Small intestine (tissue), 7 donors: Measurements from ENCODE around the gene GEN1. TPM values are rescaled to one million over a fixed set of nuclear protein-coding genes. Genes with fewer than 3 reads are reported as not detected.

ENCODE experiments used
- DNase-seq, 2 donors: peaks; one replicate each; pipeline versions ENCODE4 v3.0.0 to v3.0.0-alpha.2; 2013
- FAIRE-seq: peaks from 2 replicates; lab custom pipeline; 2012; peaks lifted over from hg19 to GRCh38; lab: Jason Lieb, UNC
- H3K27ac ChIP-seq, 3 donors: one replicate each; pipeline ENCODE4 v1.5.1; 2013; ENCODE audit warnings: low read length in 2 of 3, mild to moderate bottlenecking in 2 of 3, control low read depth in 1 of 3, inconsistent platforms in 1 of 3, low read depth in 1 of 3, moderate library complexity in 1 of 3
- H3K27me3 ChIP-seq, 3 donors: one replicate each; pipeline ENCODE4 v1.6.1; 2013; ENCODE audit warnings: low read length in 3 of 3, inconsistent platforms in 1 of 3; ENCODE audit not compliant: control insufficient read depth in 3 of 3, insufficient read depth in 3 of 3
- H3K36me3 ChIP-seq, 3 donors: one replicate each; pipeline ENCODE4 v1.6.1; 2013; ENCODE audit warnings: low read length in 3 of 3, inconsistent platforms in 1 of 3, low read depth in 1 of 3, mild to moderate bottlenecking in 1 of 3, moderate library complexity in 1 of 3; ENCODE audit not compliant: control insufficient read depth in 3 of 3, insufficient read depth in 2 of 3
- H3K4me1 ChIP-seq, 3 donors: one replicate each; pipeline ENCODE4 v1.6.1; 2013; ENCODE audit warnings: low read length in 2 of 3, inconsistent platforms in 1 of 3, low read depth in 1 of 3, mild to moderate bottlenecking in 1 of 3, moderate library complexity in 1 of 3; ENCODE audit not compliant: control insufficient read depth in 3 of 3, insufficient read depth in 2 of 3
- H3K4me3 ChIP-seq, 3 donors: one replicate each; pipeline ENCODE4 v1.5.1; 2013; ENCODE audit warnings: low read length in 3 of 3, control low read depth in 1 of 3, inconsistent platforms in 1 of 3, low read depth in 1 of 3, mild to moderate bottlenecking in 1 of 3, moderate library complexity in 1 of 3
- H3K9me3 ChIP-seq, 2 donors: one replicate each; pipeline ENCODE4 v1.6.1; 2013; ENCODE audit warnings: low read depth in 1 of 2, low read length in 1 of 2; ENCODE audit not compliant: control insufficient read depth in 2 of 2, insufficient read depth in 1 of 2
- WGBS, 3 donors: extraction: QIAGEN DNeasy Blood & Tissue Kit; methylation state at CpG; one replicate each; pipeline ENCODE4 v1.1.7; 2013; 5-methylcytosine and 5-hydroxymethylcytosine counted together
- polyA plus RNA-seq, 4 donors: library from polyadenylated mRNA; stranded (reverse) in 3 of 4; unstranded in 1 of 4; fragments of 200-250 nt in 3 of 4; fragments of 120-200 nt in 1 of 4; gene quantifications; one replicate each; pipeline versions ENCODE4 v1.2.1 to v1.2.3, GENCODE V29; 2013
- donor health status: healthy with polysubstance abuse.
- donor health status: control.
- donor health status: control.
- donor health status: Bipolar disorder and iron deficiency.
- donor health status: healthy.

GEN1 gene
- polyA plus RNA-seq, 4 donors: 1.1 to 9.5 (median 3.4) TPM

- Histone ChIP-seq H3K27ac (peak overlapping the region in 1 of 3 donors; percentile 63), H3K27me3 (no peaks in the 10 kb centered on the region), H3K4me3 (no peak overlapping the region), H3K4me1 (peaks cover 0 to 10% (median 0%) of the 10 kb centered on the region in 3 donors), H3K9me3 (no peaks in the 10 kb centered on the region), H3K36me3 (peaks cover 0 to 4% (median 0%) of the 10 kb centered on the region in 3 donors)
- FAIRE-seq (no peak), DNase-seq (peak; percentile 37 to 45)
- 42 to 71% (median 61%) methylated on average over 6 of the region's 6 CpGs for WGBS, 3 donors
Observed at GRCh38 chr2:17756668-17757067, 2.7 kb downstream of the GEN1 start.

DNA sequence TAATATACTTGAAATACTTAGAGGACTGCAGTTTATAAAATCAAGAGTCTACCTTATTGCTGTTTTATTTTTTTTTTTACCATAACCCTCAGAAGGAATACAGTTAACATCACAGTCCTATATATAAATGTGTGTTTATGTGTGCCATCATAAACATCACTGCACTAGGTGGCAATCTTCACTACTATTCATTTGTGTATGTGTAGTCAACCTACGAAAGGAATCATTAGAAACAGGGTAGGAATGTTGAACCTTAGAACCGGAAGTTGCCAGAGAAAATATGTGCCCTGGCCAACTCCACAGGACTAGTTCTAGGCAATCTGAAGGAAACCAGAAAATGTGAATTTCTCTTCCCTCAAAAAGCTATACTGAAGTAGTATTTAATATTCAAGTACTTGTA lies 3.4 kb downstream of the GEN1 start:
- Histone ChIP-seq H3K4me1 (peaks cover 0 to 8% (median 0%) of the 10 kb centered on the region in 3 donors), H3K27me3 (no peaks in the 10 kb centered on the region), H3K9me3 (no peaks in the 10 kb centered on the region), H3K27ac (peak overlapping the region in 1 of 3 donors; percentile 63), H3K36me3 (peaks cover 0 to 4% (median 0%) of the 10 kb centered on the region in 3 donors), H3K4me3 (no peak overlapping the region)
- peak; percentile 71 to 85 for DNase-seq
- WGBS, 3 donors: 19 to 41% (median 38%) methylated on average over 2 of the region's 2 CpGs
- FAIRE-seq: no peak

DNA sequence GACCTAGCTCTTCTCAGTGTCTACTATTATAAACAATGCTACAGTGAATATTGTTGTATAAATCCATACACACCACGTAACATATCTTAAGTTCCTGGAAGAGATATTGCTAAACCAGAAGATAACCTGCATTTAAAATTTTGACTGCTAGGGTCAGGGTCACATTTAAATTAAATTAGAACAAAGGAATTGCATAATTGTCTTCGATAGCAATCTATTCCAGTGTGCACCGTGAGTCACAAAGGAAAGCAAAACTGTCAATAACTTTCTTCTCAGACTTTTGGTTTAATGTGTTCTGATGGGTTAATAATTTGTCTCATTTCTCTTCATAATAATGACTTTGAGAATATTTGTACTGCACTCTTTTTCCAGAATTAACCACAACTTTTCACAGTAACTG lies 4.2 kb downstream of the GEN1 start:
- FAIRE-seq (no peak), DNase-seq (peak in 1 of 2 donors; percentile 26)
- Histone ChIP-seq H3K27ac (no peak overlapping the region), H3K27me3 (no peaks in the 10 kb centered on the region), H3K4me1 (peaks cover 0 to 5% (median 0%) of the 10 kb centered on the region in 3 donors), H3K36me3 (peaks cover 0 to 4% (median 0%) of the 10 kb centered on the region in 3 donors), H3K4me3 (no peak overlapping the region), H3K9me3 (no peaks in the 10 kb centered on the region)
- WGBS, 3 donors: 21 to 60% (median 43%) methylated on average over 3 of the region's 3 CpGs

DNA sequence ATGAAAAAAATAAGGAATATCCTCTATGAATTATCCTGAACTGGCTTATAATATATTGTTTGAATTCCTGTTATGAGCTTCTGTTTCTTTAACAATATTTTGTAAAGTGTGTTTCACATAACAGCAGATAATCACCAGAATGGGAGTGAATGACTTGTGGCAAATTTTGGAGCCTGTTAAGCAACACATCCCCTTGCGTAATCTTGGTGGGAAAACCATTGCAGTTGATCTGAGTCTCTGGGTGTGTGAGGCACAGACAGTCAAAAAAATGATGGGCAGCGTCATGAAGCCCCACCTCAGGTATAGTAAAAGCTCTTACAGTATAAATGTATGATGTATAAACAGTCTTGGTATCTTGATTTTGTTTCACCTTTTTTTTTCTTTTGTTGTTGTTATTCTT lies 5.9 kb downstream of the GEN1 start:
- Histone ChIP-seq H3K9me3 (no peaks in the 10 kb centered on the region), H3K27me3 (no peaks in the 10 kb centered on the region), H3K4me3 (no peak overlapping the region), H3K27ac (no peak overlapping the region), H3K36me3 (peaks cover 0 to 4% (median 2%) of the 10 kb centered on the region in 3 donors), H3K4me1 (peaks cover 0 to 5% (median 0%) of the 10 kb centered on the region in 3 donors)
- 89 to 96% (median 90%) methylated on average over 2 of the region's 2 CpGs for WGBS, 3 donors
- DNase-seq (no peak), FAIRE-seq (no peak)

GRCh38 chr2:17762451-17762850 lies 8.5 kb downstream of the GEN1 start:
- FAIRE-seq (no peak), DNase-seq (no peak)
- Histone ChIP-seq H3K27ac (no peak overlapping the region), H3K27me3 (no peaks in the 10 kb centered on the region), H3K36me3 (peaks cover 0 to 4% (median 2%) of the 10 kb centered on the region in 3 donors), H3K4me1 (no peaks in the 10 kb centered on the region), H3K9me3 (no peaks in the 10 kb centered on the region), H3K4me3 (no peak overlapping the region)
- WGBS, 3 donors: 91 to 95% (median 94%) methylated on average over 1 of the region's 1 CpG

DNA sequence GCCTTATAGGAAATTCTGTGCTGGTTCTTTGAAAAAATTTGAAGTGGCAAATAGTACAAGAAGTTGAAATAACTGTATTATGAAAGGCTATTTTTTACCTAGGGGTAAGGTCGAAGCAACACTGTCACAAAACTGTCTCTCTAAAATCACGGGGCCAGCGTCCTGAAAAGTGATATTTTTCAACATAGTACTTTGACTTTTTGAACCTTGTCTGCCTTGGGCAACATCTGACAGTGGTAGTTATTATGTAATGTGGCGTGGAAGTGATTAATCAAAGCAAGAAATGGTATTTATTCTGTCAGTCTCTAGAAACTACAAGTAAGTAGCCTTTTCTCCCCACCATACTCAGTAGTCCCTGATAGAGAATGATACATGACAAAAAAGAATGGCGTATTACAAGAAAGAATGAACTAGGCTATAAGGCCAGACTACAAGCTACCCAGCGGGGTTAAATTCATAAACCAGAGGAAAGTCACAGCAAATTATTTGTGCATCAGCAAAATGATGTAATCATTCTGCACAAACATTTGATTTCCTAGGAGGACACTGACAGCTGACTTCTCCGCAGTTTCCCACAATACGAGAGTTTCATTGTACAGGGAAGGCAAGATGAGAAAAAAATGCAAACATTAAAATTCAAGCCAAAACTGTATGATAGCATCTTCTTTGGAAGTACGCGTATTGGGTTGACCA lies 9.8 kb downstream of the GEN1 start:
- peaks cover 0 to 5% (median 2%) of the 10 kb centered on the region in 3 donors for H3K36me3 ChIP-seq
- peak in 1 of 2 donors; percentile 16 for DNase-seq
- no peaks in the 10 kb centered on the region for H3K9me3 ChIP-seq
- peak overlapping the region in 1 of 3 donors; percentile 11 for H3K27ac ChIP-seq
- FAIRE-seq: no peak
- WGBS, 3 donors: 95 to 97% (median 96%) methylated on average over 10 of the region's 10 CpGs
- H3K4me1 ChIP-seq: no peaks in the 10 kb centered on the region
- H3K4me3 ChIP-seq: no peak overlapping the region
- H3K27me3 ChIP-seq: no peaks in the 10 kb centered on the region

- DNase-seq: peak; percentile 9 to 42
- FAIRE-seq: no peak
- Histone ChIP-seq H3K9me3 (no peaks in the 10 kb centered on the region), H3K36me3 (peaks cover 0 to 9% (median 2%) of the 10 kb centered on the region in 3 donors), H3K27ac (no peak overlapping the region), H3K27me3 (no peaks in the 10 kb centered on the region), H3K4me1 (no peaks in the 10 kb centered on the region), H3K4me3 (no peak overlapping the region)
- WGBS, 3 donors: 18 to 63% (median 39%) methylated on average over 2 of the region's 2 CpGs
Observed at GRCh38 chr2:17765398-17765797, 11.5 kb downstream of the GEN1 start.

DNA sequence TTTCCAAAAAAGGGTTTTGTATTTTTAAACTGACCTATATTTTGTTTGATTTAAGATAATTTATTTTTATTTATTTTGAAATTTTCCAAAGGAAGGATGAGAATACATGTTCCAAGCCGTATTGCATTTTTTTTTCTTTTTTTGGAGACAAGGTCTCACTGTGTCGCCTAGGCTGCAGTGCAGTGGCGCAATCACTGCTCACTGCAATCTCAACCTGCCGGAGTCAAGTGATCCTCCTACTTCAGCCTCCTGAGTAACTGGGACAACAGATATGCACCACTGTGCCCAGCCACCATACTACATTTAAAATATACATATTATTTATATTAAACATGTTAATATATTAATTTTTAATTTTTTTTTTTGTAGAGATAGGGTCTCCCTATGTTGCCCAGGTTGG lies 15.0 kb downstream of the GEN1 start:
- no peak overlapping the region for H3K4me3 ChIP-seq
- WGBS, 3 donors: 93 to 97% (median 96%) methylated on average over 4 of the region's 4 CpGs
- no peaks in the 10 kb centered on the region for H3K4me1 ChIP-seq
- no peak for FAIRE-seq
- no peaks in the 10 kb centered on the region for H3K27me3 ChIP-seq
- H3K9me3 ChIP-seq: no peaks in the 10 kb centered on the region
- no peak overlapping the region for H3K27ac ChIP-seq
- DNase-seq: no peak
- peaks cover 2 to 5% (median 2%) of the 10 kb centered on the region in 3 donors for H3K36me3 ChIP-seq
